Activated naive CD4-positive, alpha-beta T cell treated with anti-CD3 and anti-CD28 coated beads for 36 hours (primary cell): Measurements from ENCODE around the gene GPBAR1. TPM values are rescaled to one million over a fixed set of nuclear protein-coding genes. Genes with fewer than 3 reads are reported as not detected.

ENCODE experiments used
- CTCF ChIA-PET: fragments of 350-600 bp; sonication (Branson Sonifier 250); formaldehyde crosslinking; loops from one replicate; lab custom pipeline; 2021; ENCODE audit warnings: antibody characterized with exemption; lab: Charles Lee
- DNase-seq: peaks from one replicate; pipeline ENCODE4 v3.0.0-alpha.2; 2020
- H3K27ac Mint-ChIP-seq: one replicate; pipeline ENCODE4 v1.8.0; 2021; ENCODE audit warnings: mild to moderate bottlenecking, mixed read lengths
- H3K27me3 Mint-ChIP-seq: one replicate; pipeline ENCODE4 v1.8.0; 2021; ENCODE audit warnings: low read depth, mixed read lengths
- H3K36me3 Mint-ChIP-seq: one replicate; pipeline ENCODE4 v1.8.0; 2021; ENCODE audit warnings: low read depth, mixed read lengths
- H3K4me1 Mint-ChIP-seq: one replicate; pipeline ENCODE4 v1.8.0; 2021; ENCODE audit warnings: low read depth, mixed read lengths
- H3K4me3 Mint-ChIP-seq: one replicate; pipeline ENCODE4 v1.8.0; 2021; ENCODE audit warnings: mild to moderate bottlenecking, moderate library complexity, mixed read lengths
- H3K9me3 Mint-ChIP-seq: one replicate; pipeline ENCODE4 v1.8.0; 2021; ENCODE audit warnings: mixed read lengths
- intact Hi-C: fragments of 100-400 bp; cut with micrococcal nuclease; formaldehyde crosslinking; loops from one replicate; pipeline ENCODE4 v1.15.1; 2023
- total RNA-seq, 2 experiments: library from RNA; stranded (reverse); gene quantifications; one replicate each; pipeline ENCODE4 v1.2.3, GENCODE V29; 2021

GPBAR1 gene
- total RNA-seq, 2 experiments from 2014 or later, result 0.10 TPM; not detected in 1

DNA sequence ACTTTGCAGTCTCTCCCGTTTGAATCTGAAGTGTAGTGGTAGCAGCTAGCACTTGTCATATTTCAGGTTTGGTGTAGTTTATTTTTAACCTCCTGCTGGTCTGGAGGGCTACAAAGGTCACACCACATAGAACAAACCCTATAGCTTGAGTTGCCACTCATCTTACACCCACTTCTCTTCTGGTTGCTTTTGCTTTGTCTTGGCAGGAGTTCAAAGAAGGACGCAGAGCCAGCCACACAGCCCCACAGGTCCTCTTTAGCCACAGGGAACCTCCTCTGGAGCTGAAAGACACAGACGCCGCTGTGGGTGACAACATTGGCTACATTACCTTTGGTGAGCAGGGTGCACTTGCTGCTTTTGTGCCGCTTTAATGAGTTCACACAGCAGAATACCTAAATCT, 15.6 kb upstream of the GPBAR1 start:
- CTCF ChIA-PET, result interaction anchor here (1.3 to 4.8 kb wide), 3 partner anchors 12 to 15 kb away, joined by 4 to 24 read pairs (median 23); no protein-coding TSS in a partner anchor
- peaks cover 61% of the 10 kb centered on the region for H3K36me3 Mint-ChIP-seq
- H3K4me1 Mint-ChIP-seq, result peaks cover 5% of the 10 kb centered on the region
- H3K4me3 Mint-ChIP-seq, result no peak overlapping the region
- H3K9me3 Mint-ChIP-seq, result no peaks in the 10 kb centered on the region
- H3K27me3 Mint-ChIP-seq, result no peaks in the 10 kb centered on the region
- intact Hi-C loops, result no loop called here
- no peak for DNase-seq
- H3K27ac Mint-ChIP-seq, result peak overlapping the region; percentile 46

DNA sequence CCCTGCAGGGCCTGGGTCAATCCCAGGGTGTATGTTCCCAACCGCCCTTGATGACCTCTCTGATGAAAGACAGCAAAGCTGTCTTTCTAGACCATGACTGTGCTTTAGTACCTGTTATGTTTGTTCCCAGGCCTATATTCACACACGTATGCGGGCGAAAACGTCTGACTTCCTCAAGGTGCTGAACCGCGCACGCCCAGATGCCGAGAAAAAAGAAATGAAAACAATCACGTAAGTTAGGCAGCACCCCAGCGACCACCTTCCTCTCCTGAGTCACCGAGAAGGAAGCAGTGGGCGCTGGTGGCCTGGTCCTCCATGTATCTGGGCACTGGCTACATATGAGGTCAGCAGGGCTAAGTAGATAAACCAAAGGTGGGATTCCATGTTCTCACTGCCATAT, 11.1 kb upstream of the GPBAR1 start:
- intact Hi-C loops, result no loop called here
- no peak for DNase-seq
- Mint-ChIP-seq H3K27me3 (no peaks in the 10 kb centered on the region), H3K27ac (peak overlapping the region; percentile 65), H3K4me3 (no peak overlapping the region), H3K9me3 (no peaks in the 10 kb centered on the region), H3K4me1 (no peaks in the 10 kb centered on the region), H3K36me3 (peaks cover 67% of the 10 kb centered on the region)
- CTCF ChIA-PET, result no interaction called here

DNA sequence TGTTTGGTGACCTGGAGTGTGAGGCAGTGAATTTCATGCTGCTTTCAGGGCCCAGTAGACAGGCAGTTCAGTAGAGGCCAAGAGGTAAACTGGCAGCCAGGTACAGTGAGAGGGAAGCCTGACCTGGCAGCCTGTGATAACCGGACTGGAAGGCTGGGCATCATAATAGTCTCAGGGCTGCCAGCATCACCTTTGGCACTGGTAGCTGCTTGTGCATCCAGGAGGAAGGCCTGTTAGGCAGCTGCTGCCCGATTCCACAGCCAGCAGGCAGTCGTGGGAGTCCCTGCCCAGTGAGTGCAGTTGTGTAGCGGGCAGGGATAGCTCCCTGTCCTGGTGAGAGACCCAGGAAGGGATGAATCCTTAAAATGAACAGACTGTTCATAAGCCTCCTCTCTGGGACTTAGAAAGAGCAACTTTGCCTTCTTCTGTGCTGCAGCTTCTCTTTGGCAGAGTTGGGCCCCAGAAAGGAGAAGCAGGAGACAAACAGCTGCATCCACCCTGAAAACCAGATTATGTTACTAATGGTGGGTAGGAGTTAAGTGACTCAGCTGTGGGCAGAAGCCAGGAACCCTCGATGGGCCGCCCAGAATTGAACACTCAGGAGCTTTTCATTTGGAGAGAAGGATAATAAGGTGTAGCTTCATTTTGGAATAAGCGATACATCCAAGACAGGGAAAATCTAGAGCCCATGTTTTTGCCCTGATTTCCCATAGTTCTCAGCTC, 8.1 kb upstream of the GPBAR1 start:
- Mint-ChIP-seq H3K4me3 (no peak overlapping the region), H3K27me3 (no peaks in the 10 kb centered on the region), H3K4me1 (peaks cover 13% of the 10 kb centered on the region), H3K9me3 (no peaks in the 10 kb centered on the region), H3K27ac (peak overlapping the region; percentile 70), H3K36me3 (peaks cover 50% of the 10 kb centered on the region)
- DNase-seq, result no peak
- CTCF ChIA-PET, result interaction anchor here (0.5 to 1.1 kb wide), 3 partner anchors 21 to 96 kb away, joined by 3 to 4 read pairs (median 3); no protein-coding TSS in a partner anchor
- intact Hi-C loops, result no loop called here

DNA sequence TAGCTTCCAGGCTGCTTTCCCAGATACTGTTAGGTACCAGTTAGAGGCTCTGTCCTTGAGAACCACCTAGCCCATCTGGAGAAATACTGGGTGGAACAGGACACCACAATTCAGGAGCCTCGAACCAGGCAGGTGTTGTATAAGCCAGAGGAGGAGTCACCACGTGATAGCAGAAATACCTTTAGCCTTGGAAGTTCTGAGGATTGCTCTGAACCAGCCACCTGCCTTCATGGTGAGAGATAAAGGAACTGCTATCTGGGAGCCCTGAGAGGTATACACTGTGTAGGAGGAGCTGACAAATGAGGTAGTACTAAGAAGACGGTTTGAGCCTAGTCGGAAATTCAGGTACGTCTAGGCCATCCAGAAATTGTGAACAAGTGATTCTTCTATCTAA, 7.6 kb upstream of the GPBAR1 start:
- Mint-ChIP-seq H3K4me1 (peaks cover 14% of the 10 kb centered on the region), H3K27me3 (no peaks in the 10 kb centered on the region), H3K36me3 (peaks cover 46% of the 10 kb centered on the region), H3K9me3 (no peaks in the 10 kb centered on the region), H3K27ac (peak overlapping the region; percentile 70), H3K4me3 (no peak overlapping the region)
- intact Hi-C loops, result no loop called here
- DNase-seq, result no peak
- CTCF ChIA-PET, result interaction anchor here (0.6 to 1.1 kb wide), 2 partner anchors 20 to 94 kb away, joined by 3 to 4 read pairs; no protein-coding TSS in a partner anchor

DNA sequence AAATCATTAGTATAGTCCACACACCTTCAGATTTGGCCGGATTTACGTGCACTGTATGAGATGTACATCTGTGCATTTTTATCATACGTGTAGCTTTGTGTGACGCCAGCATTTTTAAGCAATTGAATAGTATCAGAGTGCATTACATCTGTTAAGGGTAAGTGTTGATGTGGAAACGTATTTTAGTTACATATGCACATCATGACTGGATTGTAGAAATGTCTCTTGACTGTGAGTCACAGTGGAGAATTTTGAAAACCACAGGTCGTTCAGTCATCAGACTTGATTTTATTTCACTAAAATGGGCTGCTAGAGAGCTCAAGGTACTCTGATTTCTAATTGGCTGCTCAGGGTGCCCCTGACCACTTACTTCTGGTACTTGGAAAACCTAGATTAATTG, 5.4 kb upstream of the GPBAR1 start:
- CTCF ChIA-PET, result interaction anchor here (1.1 to 3.0 kb wide), 3 partner anchors 11 to 68 kb away, joined by 3 to 20 read pairs (median 3); no protein-coding TSS in a partner anchor
- Mint-ChIP-seq H3K27ac (peak overlapping the region; percentile 73), H3K27me3 (no peaks in the 10 kb centered on the region), H3K36me3 (peaks cover 31% of the 10 kb centered on the region), H3K4me1 (peaks cover 18% of the 10 kb centered on the region), H3K4me3 (no peak overlapping the region), H3K9me3 (no peaks in the 10 kb centered on the region)
- intact Hi-C loops, result no loop called here
- DNase-seq, result no peak

DNA sequence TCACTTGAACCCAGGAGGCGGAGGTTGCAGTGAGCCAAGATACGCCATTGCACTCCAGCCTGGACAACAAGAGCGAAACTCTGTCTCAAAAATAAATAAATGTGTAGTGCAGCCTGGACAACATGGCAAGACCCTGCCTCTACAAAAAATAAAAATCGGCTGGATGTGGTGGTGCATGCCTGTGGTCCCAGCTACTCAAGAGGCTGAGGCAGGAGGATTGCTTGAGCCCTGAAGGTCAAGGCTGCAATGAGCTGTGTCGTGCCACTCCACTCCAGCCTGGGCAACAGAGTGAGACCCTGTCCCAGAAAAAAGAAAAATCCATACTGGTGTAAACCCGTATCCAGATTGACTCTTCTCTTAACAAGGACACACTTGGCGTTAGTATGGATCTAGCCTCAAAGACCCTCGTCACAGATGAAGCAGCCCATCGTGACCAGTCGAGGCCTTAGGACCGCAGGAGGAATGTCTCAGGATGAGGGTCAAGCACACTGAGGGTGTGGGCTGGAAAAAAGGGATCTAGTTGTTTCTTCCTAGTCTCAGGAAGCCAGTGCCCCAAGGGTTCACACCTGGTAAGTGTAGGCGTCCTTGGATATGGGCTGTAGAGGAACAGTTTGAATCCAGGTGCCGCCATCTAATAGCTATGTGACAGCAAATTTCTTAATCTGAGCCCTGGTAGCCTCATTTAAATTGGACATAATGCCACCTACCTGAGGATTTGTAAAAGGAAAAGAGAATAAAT, 4.0 kb upstream of the GPBAR1 start:
- intact Hi-C loops, result loop anchor here (1.0 kb wide), 4 partner anchors 27 to 87 kb away; no protein-coding TSS in a partner anchor
- H3K27ac Mint-ChIP-seq, result peak overlapping the region; percentile 87
- CTCF ChIA-PET, result interaction anchor here (0.7 to 3.0 kb wide), 20 partner anchors 12 to 100 kb away, joined by 3 to 24 read pairs (median 5); partner anchors contain the start of genes ARPC2, CATIP and PNKD
- H3K36me3 Mint-ChIP-seq, result peaks cover 21% of the 10 kb centered on the region
- H3K4me3 Mint-ChIP-seq, result no peak overlapping the region
- H3K4me1 Mint-ChIP-seq, result peaks cover 18% of the 10 kb centered on the region
- DNase-seq, result no peak
- no peaks in the 10 kb centered on the region for H3K27me3 Mint-ChIP-seq
- no peaks in the 10 kb centered on the region for H3K9me3 Mint-ChIP-seq

DNA sequence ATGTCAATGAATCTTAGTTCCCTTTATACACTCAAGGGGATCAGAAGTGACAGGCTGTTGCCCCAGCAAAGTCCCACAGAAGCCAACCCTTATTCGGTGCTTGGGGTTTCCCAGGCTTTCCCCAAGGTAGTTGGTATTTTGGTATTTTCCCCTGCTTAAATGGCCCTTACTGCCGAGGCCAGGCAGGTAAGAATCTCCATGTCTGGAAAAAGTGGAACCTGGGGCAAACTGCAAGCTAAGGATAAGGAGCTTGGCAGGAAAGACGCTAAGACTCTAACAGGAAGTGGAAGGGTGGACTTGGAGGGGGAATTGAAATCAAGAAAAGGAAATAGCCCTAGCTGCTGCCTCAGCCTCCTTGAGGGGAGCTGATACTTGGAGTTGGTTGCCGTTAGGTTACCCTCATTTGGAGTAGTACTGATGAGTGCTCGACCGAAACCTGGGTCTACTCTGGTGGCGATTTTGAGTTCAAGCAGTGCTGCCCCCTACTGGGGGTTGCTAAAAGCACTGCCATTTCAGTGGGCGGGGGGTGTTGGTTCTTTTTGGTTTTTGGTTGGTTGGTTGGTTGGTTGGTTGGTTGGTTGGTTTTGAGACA, 3.3 kb upstream of the GPBAR1 start:
- Mint-ChIP-seq H3K27me3 (no peaks in the 10 kb centered on the region), H3K36me3 (peaks cover 18% of the 10 kb centered on the region), H3K27ac (peak overlapping the region; percentile 87), H3K4me3 (no peak overlapping the region), H3K9me3 (no peaks in the 10 kb centered on the region), H3K4me1 (peaks cover 18% of the 10 kb centered on the region)
- CTCF ChIA-PET, result interaction anchor here (0.7 to 3.0 kb wide), 21 partner anchors 12 to 136 kb away, joined by 3 to 24 read pairs (median 5); partner anchors contain the start of genes ARPC2, CATIP and PNKD
- DNase-seq, result peak; percentile 79
- intact Hi-C loops, result loop anchor here (1.0 kb wide), 4 partner anchors 28 to 88 kb away; no protein-coding TSS in a partner anchor

DNA sequence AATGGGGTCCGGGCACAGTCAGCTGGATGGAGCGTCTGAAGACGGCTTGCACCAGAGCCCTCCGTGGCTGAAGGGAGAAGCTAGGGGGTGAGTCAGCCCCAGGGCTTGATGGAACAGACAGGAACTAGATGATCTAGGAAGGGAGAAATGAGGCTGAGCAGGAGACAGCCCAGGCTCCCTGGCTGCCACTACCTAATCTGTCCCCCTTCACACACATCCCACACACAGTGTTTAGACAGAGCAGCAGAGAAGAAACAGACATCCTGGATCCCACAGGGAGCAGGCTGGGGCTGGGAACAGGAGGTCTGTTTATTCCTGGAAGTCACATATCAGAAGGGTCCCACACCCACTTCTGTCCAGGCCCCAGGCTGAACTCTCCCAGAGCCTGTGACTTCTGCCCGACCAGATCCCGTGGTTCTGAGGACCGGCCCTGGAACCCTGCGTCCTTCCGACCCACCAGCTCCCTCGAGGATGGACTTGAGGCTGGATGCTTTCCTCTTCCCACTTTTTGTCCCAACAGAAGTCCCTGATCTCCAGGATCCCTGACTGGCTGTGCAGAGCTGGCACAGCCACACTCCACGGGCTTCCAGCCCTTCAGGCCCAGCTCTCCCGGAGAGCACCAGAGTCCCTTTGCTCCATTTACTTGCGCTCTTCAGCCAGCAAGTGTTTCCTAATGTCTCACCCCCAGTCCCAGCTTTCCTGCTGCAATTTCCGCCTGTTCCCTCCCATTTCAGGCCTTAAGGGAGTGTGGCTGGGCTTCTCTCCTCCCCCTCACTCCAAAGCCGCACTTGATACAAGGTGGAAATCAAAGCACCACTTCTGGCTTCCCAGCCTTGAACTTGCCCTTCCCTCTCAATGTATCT, 1.5 kb upstream of the GPBAR1 start:
- Mint-ChIP-seq H3K4me1 (peaks cover 20% of the 10 kb centered on the region), H3K27me3 (no peaks in the 10 kb centered on the region), H3K4me3 (no peak overlapping the region), H3K9me3 (no peaks in the 10 kb centered on the region), H3K27ac (no peak overlapping the region), H3K36me3 (peaks cover 9% of the 10 kb centered on the region)
- intact Hi-C loops, result no loop called here
- CTCF ChIA-PET, result interaction anchor here (0.6 to 2.8 kb wide), 11 partner anchors 9 to 592 kb away, joined by 3 to 24 read pairs (median 3); partner anchors contain the start of genes AAMP, CATIP and PNKD
- DNase-seq, result no peak

DNA sequence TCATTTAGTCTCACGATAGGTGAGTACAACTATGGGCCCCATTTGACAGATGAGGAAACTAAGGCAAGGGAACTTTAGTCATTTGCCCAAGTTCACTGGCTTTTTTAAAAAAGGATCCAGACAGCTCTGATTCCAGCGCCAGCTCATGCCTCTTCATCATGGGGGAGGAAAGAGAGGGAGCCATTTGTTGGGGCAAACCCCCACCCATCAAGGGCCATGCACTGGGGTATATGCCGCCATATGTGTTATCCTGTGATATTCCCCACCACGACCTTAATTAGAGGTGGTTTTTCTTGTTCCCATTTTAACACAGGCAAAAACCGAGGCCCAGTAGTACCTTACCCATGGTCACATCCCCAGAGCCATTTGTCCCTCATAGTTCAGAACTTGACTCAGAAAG, 649 bp upstream of the GPBAR1 start:
- H3K27me3 Mint-ChIP-seq, result no peaks in the 10 kb centered on the region
- no peak overlapping the region for H3K27ac Mint-ChIP-seq
- DNase-seq, result no peak
- CTCF ChIA-PET, result interaction anchor here (0.6 to 1.4 kb wide), 3 partner anchors 73 to 338 kb away, joined by 3 read pairs; partner anchors contain the start of gene CATIP
- H3K4me1 Mint-ChIP-seq, result peaks cover 20% of the 10 kb centered on the region
- intact Hi-C loops, result no loop called here
- H3K9me3 Mint-ChIP-seq, result no peaks in the 10 kb centered on the region
- peaks cover 6% of the 10 kb centered on the region for H3K36me3 Mint-ChIP-seq
- no peak overlapping the region for H3K4me3 Mint-ChIP-seq

DNA sequence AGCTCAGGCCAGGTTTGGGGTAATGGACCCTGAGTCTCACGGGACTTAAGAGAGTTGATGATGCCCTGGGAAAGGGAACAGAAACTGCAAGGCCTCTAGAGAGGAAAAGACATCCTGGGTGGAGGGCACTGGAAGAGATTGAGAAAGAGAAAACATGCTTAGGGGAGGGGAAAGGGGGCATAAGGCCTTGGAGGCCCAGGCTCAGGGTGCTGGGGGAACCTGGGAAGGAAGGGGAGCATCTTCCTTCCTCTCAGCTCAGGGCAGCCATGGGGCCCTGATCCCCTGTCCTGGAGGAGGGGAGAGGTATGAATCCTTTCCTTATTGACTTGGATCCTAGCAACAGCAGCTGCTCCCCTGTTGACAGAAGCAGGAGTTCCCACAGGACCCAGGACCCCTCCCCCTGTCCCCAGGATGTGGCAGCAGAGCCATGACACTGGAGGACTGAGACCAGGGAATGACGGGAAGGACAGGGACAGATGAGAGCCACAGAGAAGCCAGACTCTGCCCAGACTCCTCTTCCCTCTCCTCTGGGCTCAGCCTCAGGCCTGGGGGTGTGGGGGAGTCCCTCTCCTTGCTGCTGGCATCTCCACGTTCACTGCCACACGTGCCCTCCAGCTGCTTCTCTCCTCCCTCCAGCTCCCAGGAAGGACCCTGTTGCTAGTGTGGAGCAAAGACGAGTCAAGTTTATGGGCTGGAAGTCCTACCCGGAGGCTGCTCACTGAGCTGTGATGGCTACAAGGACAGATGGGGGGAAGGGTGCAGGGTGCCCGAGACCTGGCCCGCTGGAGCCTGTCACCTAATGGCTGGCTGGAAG, 815 bp downstream of the GPBAR1 start:
- intact Hi-C loops, result no loop called here
- no peaks in the 10 kb centered on the region for H3K9me3 Mint-ChIP-seq
- H3K4me1 Mint-ChIP-seq, result peaks cover 19% of the 10 kb centered on the region
- DNase-seq, result no peak
- H3K27me3 Mint-ChIP-seq, result no peaks in the 10 kb centered on the region
- H3K4me3 Mint-ChIP-seq, result no peak overlapping the region
- CTCF ChIA-PET, result interaction anchor here (0.8 to 1.4 kb wide), 2 partner anchors 11 to 74 kb away, joined by 3 read pairs; no protein-coding TSS in a partner anchor
- peaks cover 9% of the 10 kb centered on the region for H3K36me3 Mint-ChIP-seq
- H3K27ac Mint-ChIP-seq, result no peak overlapping the region
